ENCODE results near the gene PEX5L. TPM values are rescaled to one million over a fixed set of nuclear protein-coding genes. Genes with fewer than 3 reads are reported as not detected.

The PEX5L gene
- total RNA-seq, 2 experiments from 2014 or later: not detected

DNA sequence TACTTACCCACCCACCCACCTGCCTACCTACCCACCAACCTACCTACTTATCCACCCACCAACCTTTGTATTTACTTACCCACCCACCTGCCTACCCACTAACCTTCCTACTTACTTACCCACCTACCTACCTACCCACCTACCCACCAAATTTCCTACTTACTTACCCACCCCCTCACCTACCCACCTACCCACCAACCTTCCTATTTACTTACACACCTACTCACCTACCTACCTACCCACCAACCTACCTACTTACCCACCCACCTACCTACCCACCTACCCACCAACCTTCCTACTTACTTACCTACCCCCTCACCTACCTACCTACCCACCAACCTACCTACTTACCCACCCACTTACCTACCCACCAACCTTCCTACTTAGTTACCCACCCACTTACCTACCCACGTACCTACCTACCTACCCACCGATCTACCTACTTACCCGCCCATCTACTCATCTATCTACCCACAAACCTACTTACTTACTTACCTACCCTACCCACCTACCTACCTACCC is 204.3 kb downstream of the PEX5L start:
- Histone ChIP-seq H3K4me1 (ENCODE audit: insufficient read depth, low read length) (no peaks in the 10 kb centered on the region), H3K27ac (ENCODE audit: low read depth in 1 of 2, low read length in 2 of 2) (no peak overlapping the region), H3K9me3 (ENCODE audit: control insufficient read depth in 1 of 2, insufficient read depth in 1 of 2, low read length in 2 of 2) (no peaks in the 10 kb centered on the region), H3K27me3 (ENCODE audit: control insufficient read depth in 1 of 2, insufficient read depth in 2 of 2, low read length in 2 of 2) (no peaks in the 10 kb centered on the region), H3K36me3 (ENCODE audit: insufficient read depth, low read length) (no peaks in the 10 kb centered on the region), H3K4me3 (ENCODE audit: low read length) (no peak overlapping the region)
- Mint-ChIP-seq H3K36me3 (ENCODE audit: low read depth) (no peaks in the 10 kb centered on the region), H3K27ac (no peak overlapping the region), H3K4me1 (ENCODE audit: low read depth) (no peaks in the 10 kb centered on the region), H3K4me3 (no peak overlapping the region), H3K27me3 (peaks cover 8% of the 10 kb centered on the region), H3K9me3 (no peaks in the 10 kb centered on the region)
- no peak for TF ChIP-seq CTCF (IDR thresholded peaks at IDR 0.05)
- DNase-seq (no peak), ATAC-seq (ENCODE audit: poor library complexity) (no peak)
- CTCF ChIA-PET: interaction anchor here (0.5 kb wide), 1 partner anchor 30 kb away, joined by 3 read pairs; no protein-coding TSS in a partner anchor
- intact Hi-C loops (cut with DNase I, micrococcal nuclease): no loop called here
- POLR2A ChIA-PET: no interaction called here

- ChIA-PET CTCF (no interaction called here), POLR2A (no interaction called here)
- ATAC-seq (ENCODE audit: poor library complexity) (no peak), DNase-seq (no peak)
- Histone ChIP-seq H3K27ac (ENCODE audit: low read depth in 1 of 2, low read length in 2 of 2) (no peak overlapping the region), H3K4me1 (ENCODE audit: insufficient read depth, low read length) (no peaks in the 10 kb centered on the region), H3K9me3 (ENCODE audit: control insufficient read depth in 1 of 2, insufficient read depth in 1 of 2, low read length in 2 of 2) (no peaks in the 10 kb centered on the region), H3K4me3 (ENCODE audit: low read length) (no peak overlapping the region), H3K27me3 (ENCODE audit: control insufficient read depth in 1 of 2, insufficient read depth in 2 of 2, low read length in 2 of 2) (no peaks in the 10 kb centered on the region), H3K36me3 (ENCODE audit: insufficient read depth, low read length) (no peaks in the 10 kb centered on the region)
- Mint-ChIP-seq H3K36me3 (ENCODE audit: low read depth) (no peaks in the 10 kb centered on the region), H3K27me3 (peaks cover 8% of the 10 kb centered on the region), H3K27ac (no peak overlapping the region), H3K4me3 (no peak overlapping the region), H3K4me1 (ENCODE audit: low read depth) (no peaks in the 10 kb centered on the region), H3K9me3 (no peaks in the 10 kb centered on the region)
- TF ChIP-seq CTCF (IDR thresholded peaks at IDR 0.05): no peak
- intact Hi-C loops (cut with DNase I, micrococcal nuclease): no loop called here
Measured at GRCh38 chr3:179829401-179829800, 207.3 kb downstream of the PEX5L start.

DNA sequence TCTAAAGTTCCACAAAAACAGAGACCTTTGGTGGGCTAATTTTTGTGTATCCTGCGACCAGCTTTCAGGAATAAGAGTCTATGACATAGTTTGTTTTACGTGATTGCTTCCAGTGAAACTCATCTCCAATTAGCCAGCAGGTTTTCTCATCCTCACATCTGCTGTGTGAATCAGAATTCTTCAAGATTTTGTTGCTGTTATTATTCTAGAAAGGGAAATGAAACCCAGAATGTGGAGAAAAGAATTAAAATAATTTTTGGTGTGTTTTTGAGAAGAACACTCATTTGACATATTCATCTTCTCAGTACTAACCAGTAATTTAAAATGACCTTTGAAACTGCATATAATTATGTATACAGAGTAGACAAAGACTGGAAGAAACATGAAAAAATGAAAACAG is 208.0 kb downstream of the PEX5L start:
- H3K9me3 Mint-ChIP-seq: no peaks in the 10 kb centered on the region

More for the DNA sequence above, 208.0 kb downstream of the PEX5L start:
- Mint-ChIP-seq H3K4me1 (ENCODE audit: low read depth) (no peaks in the 10 kb centered on the region), H3K36me3 (ENCODE audit: low read depth) (no peaks in the 10 kb centered on the region), H3K4me3 (no peak overlapping the region), H3K27ac (no peak overlapping the region), H3K27me3 (peaks cover 8% of the 10 kb centered on the region)
- H3K27me3 ChIP-seq (ENCODE audit: control insufficient read depth in 1 of 2, insufficient read depth in 2 of 2, low read length in 2 of 2): no peaks in the 10 kb centered on the region
- DNase-seq (no peak), ATAC-seq (ENCODE audit: poor library complexity) (no peak)
- ChIA-PET POLR2A (no interaction called here), CTCF (no interaction called here)
- intact Hi-C loops (cut with DNase I, micrococcal nuclease): no loop called here
- no peaks in the 10 kb centered on the region for H3K4me1 ChIP-seq (ENCODE audit: insufficient read depth, low read length)
- no peaks in the 10 kb centered on the region for H3K9me3 ChIP-seq (ENCODE audit: control insufficient read depth in 1 of 2, insufficient read depth in 1 of 2, low read length in 2 of 2)
- H3K4me3 ChIP-seq (ENCODE audit: low read length): no peak overlapping the region
- H3K27ac ChIP-seq (ENCODE audit: low read depth in 1 of 2, low read length in 2 of 2): no peak overlapping the region
- no peaks in the 10 kb centered on the region for H3K36me3 ChIP-seq (ENCODE audit: insufficient read depth, low read length)
- no peak for TF ChIP-seq CTCF (IDR thresholded peaks at IDR 0.05)

All from CD4-positive, alpha-beta T cell (primary cell).